NCI-H1105 (cell line): Measurements from ENCODE around the gene ACOX2.

ENCODE experiments used
- DNase-seq: peaks from one replicate; lab custom pipeline; 2025; lab: John Stamatoyannopoulos, UW

ACOX2 gene

GRCh38 chr3:58474348-58474911 is 62.6 kb downstream of the ACOX2 start:
- no peak for DNase-seq

GRCh38 chr3:58473275-58473674 is 63.7 kb downstream of the ACOX2 start:
- no peak for DNase-seq

- peak; percentile 1 for DNase-seq
Measured at GRCh38 chr3:58471025-58471887, 65.7 kb downstream of the ACOX2 start.

GRCh38 chr3:58470363-58471024 is 66.5 kb downstream of the ACOX2 start:
- DNase-seq, result no peak

- DNase-seq, result no peak
Measured at GRCh38 chr3:58469096-58469495, 67.9 kb downstream of the ACOX2 start.

GRCh38 chr3:58466899-58467563 is 70.0 kb downstream of the ACOX2 start:
- DNase-seq, result no peak

GRCh38 chr3:58464866-58465265 is 72.1 kb downstream of the ACOX2 start:
- DNase-seq, result no peak

- DNase-seq, result no peak
Measured at GRCh38 chr3:58463942-58464271, 73.1 kb downstream of the ACOX2 start.

- DNase-seq, result peak; percentile 7
Measured at GRCh38 chr3:58463181-58463941, 73.6 kb downstream of the ACOX2 start.

GRCh38 chr3:58462829-58463180 is 74.2 kb downstream of the ACOX2 start:
- DNase-seq, result no peak

GRCh38 chr3:58459160-58459559 is 77.8 kb downstream of the ACOX2 start:
- no peak for DNase-seq
